H9 (cell line): ENCODE data around the gene USP37. TPM values are rescaled to one million over a fixed set of nuclear protein-coding genes. Genes with fewer than 3 reads are reported as not detected.

Source experiments
- DNase-seq: peaks from one replicate; pipeline ENCODE4 v3.0.0-alpha.2; 2017
- H2AFZ ChIP-seq: one replicate; pipeline ENCODE4 v1.6.1; 2013; ENCODE audit warnings: mild to moderate bottlenecking, low read length, control low read depth, moderate library complexity
- H2AK5ac ChIP-seq: 2 replicates; pipeline ENCODE4 v1.6.1; 2013; ENCODE audit warnings: low read length, control low read depth, mixed read lengths; ENCODE audit not compliant: insufficient read length
- H2BK120ac ChIP-seq: one replicate; pipeline ENCODE4 v1.6.1; 2013; ENCODE audit warnings: low read depth, mild to moderate bottlenecking, low read length, control low read depth, inconsistent platforms; ENCODE audit not compliant: poor library complexity, severe bottlenecking
- H2BK12ac ChIP-seq: 2 replicates; pipeline ENCODE4 v1.6.1; 2013; ENCODE audit warnings: low read length, control low read depth, mixed read lengths, low read depth; ENCODE audit not compliant: insufficient read length
- H2BK15ac ChIP-seq: 2 replicates; pipeline ENCODE4 v1.6.1; 2013; ENCODE audit warnings: low read depth, low read length, control low read depth
- H2BK20ac ChIP-seq: one replicate; pipeline ENCODE4 v1.6.1; 2013; ENCODE audit warnings: low read depth, mild to moderate bottlenecking, low read length, control low read depth, inconsistent platforms; ENCODE audit not compliant: poor library complexity, severe bottlenecking
- H2BK5ac ChIP-seq: 2 replicates; pipeline ENCODE4 v1.6.1; 2013; ENCODE audit warnings: low read length, control low read depth, mixed read lengths; ENCODE audit not compliant: insufficient read length
- H3K14ac ChIP-seq: 2 replicates; pipeline ENCODE4 v1.6.1; 2013; ENCODE audit warnings: low read length, control low read depth; ENCODE audit not compliant: insufficient read depth
- H3K18ac ChIP-seq: 2 replicates; pipeline ENCODE4 v1.6.1; 2013; ENCODE audit warnings: low read depth, mild to moderate bottlenecking, mixed read lengths, low read length, control low read depth; ENCODE audit not compliant: insufficient read length
- H3K23ac ChIP-seq: 2 replicates; pipeline ENCODE4 v1.6.1; 2013; ENCODE audit warnings: low read length, control low read depth, mixed read lengths, low read depth; ENCODE audit not compliant: insufficient read length
- H3K23me2 ChIP-seq: 2 replicates; pipeline ENCODE4 v1.6.1; 2013; ENCODE audit warnings: low read depth, mild to moderate bottlenecking, mixed read lengths, low read length, control low read depth; ENCODE audit not compliant: insufficient read length, poor library complexity, severe bottlenecking
- H3K27ac ChIP-seq: 2 replicates; pipeline ENCODE4 v1.5.1; 2013; ENCODE audit warnings: low read length, control low read depth, mixed read lengths, low read depth; ENCODE audit not compliant: insufficient read length
- H3K27me3 ChIP-seq: 2 replicates; pipeline ENCODE4 v1.6.1; 2013; ENCODE audit warnings: low read length, control low read depth, inconsistent platforms; ENCODE audit not compliant: insufficient read depth
- H3K4ac ChIP-seq: 2 replicates; pipeline ENCODE4 v1.6.1; 2013; ENCODE audit warnings: low read depth, mild to moderate bottlenecking, control low read depth, inconsistent platforms, low read length, moderate library complexity
- H3K4me1 ChIP-seq: 2 replicates; pipeline ENCODE4 v1.6.1; 2013; ENCODE audit warnings: low read length, control low read depth, inconsistent platforms; ENCODE audit not compliant: insufficient read depth
- H3K4me2 ChIP-seq: 2 replicates; pipeline ENCODE4 v1.6.1; 2013; ENCODE audit warnings: low read length, control low read depth, mixed read lengths; ENCODE audit not compliant: insufficient read length, insufficient read depth
- H3K56ac ChIP-seq: 2 replicates; pipeline ENCODE4 v1.6.1; 2013; ENCODE audit warnings: low read depth, mild to moderate bottlenecking, mixed read lengths, low read length, control low read depth; ENCODE audit not compliant: insufficient read length
- H3K79me1 ChIP-seq: 2 replicates; pipeline ENCODE4 v1.6.1; 2013; ENCODE audit warnings: low read depth, mild to moderate bottlenecking, moderate library complexity, low read length, control low read depth, inconsistent platforms; ENCODE audit not compliant: insufficient read depth, poor library complexity, severe bottlenecking
- H3K79me2 ChIP-seq: 2 replicates; pipeline ENCODE4 v1.6.1; 2013; ENCODE audit warnings: low read length, control low read depth, inconsistent platforms; ENCODE audit not compliant: insufficient read depth
- H3K9ac ChIP-seq: 2 replicates; pipeline ENCODE4 v1.6.1; 2013; ENCODE audit warnings: low read length, control low read depth, mixed read lengths; ENCODE audit not compliant: insufficient read length; ENCODE audit errors: extremely low read depth
- H3K9me3 ChIP-seq: one replicate; pipeline ENCODE4 v1.6.1; 2013; ENCODE audit warnings: low read depth, low read length, inconsistent platforms; ENCODE audit not compliant: control insufficient read depth
- H3T11ph ChIP-seq: one replicate; pipeline ENCODE4 v1.6.1; 2013; ENCODE audit warnings: mild to moderate bottlenecking, low read length, control low read depth, inconsistent platforms
- H4K20me1 ChIP-seq: one replicate; pipeline ENCODE4 v1.6.1; 2013; ENCODE audit not compliant: control insufficient read depth, insufficient read length, insufficient read depth
- H4K5ac ChIP-seq: 2 replicates; pipeline ENCODE4 v1.6.1; 2013; ENCODE audit warnings: low read depth, mild to moderate bottlenecking, mixed read lengths, low read length, control low read depth; ENCODE audit not compliant: insufficient read length
- H4K8ac ChIP-seq: replicated peaks from 2 replicates; pipeline ENCODE4 v1.6.1; 2013; ENCODE audit warnings: low read length, control low read depth, mixed read lengths, low read depth; ENCODE audit not compliant: insufficient read length
- H4K91ac ChIP-seq: 2 replicates; pipeline ENCODE4 v1.6.1; 2013; ENCODE audit warnings: low read depth, mild to moderate bottlenecking, moderate library complexity, mixed read lengths, low read length, control low read depth; ENCODE audit not compliant: insufficient read length
- H3K27ac Mint-ChIP-seq, 3 experiments: 2 replicates in 2 of 3; 3 replicates in 1 of 3; pipeline ENCODE4 v1.8.0; 2020 to 2021; ENCODE audit warnings: mixed read lengths in 3 of 3, mild to moderate bottlenecking in 1 of 3, moderate library complexity in 1 of 3
- H3K27me3 Mint-ChIP-seq: 2 replicates; pipeline ENCODE4 v1.8.0; 2021; ENCODE audit warnings: low read depth, mild to moderate bottlenecking, moderate library complexity, mixed read lengths
- H3K36me3 Mint-ChIP-seq, 3 experiments: 2 replicates in 2 of 3; 3 replicates in 1 of 3; pipeline ENCODE4 v1.8.0; 2020 to 2021; ENCODE audit warnings: low read depth in 3 of 3, mixed read lengths in 3 of 3; ENCODE audit not compliant: insufficient read depth in 1 of 3
- H3K4me1 Mint-ChIP-seq, 2 experiments: 2 replicates each; pipeline ENCODE4 v1.8.0; 2020; ENCODE audit warnings: mixed read lengths in 2 of 2
- H3K4me3 Mint-ChIP-seq, 2 experiments: 2 replicates in 1 of 2; 3 replicates in 1 of 2; pipeline ENCODE4 v1.8.0; 2020 to 2021; ENCODE audit warnings: mild to moderate bottlenecking in 2 of 2, mixed read lengths in 2 of 2, moderate library complexity in 1 of 2
- H3K9me3 Mint-ChIP-seq, 2 experiments: 2 replicates in 1 of 2; 3 replicates in 1 of 2; pipeline ENCODE4 v1.8.0; 2020; ENCODE audit warnings: mild to moderate bottlenecking in 2 of 2, mixed read lengths in 2 of 2, moderate library complexity in 1 of 2
- WGBS: extraction: QIAGEN DNeasy Blood & Tissue Kit; methylation state at CpG from one replicate; pipeline ENCODE4 v1.1.7; 2013; ENCODE audit warnings: missing lambda C conversion rate, low lambda C conversion rate, mixed read lengths; ENCODE audit not compliant: insufficient read length; ENCODE audit errors: extremely low coverage; 5-methylcytosine and 5-hydroxymethylcytosine counted together
- total RNA-seq: library from RNA; stranded (reverse); gene quantifications from 2 replicates; pipeline ENCODE4 v1.2.1, GENCODE V29; 2021
- TF ChIP-seq, protein P1 (sequence below): fragments of 200-600 bp; sonication (generic); conservative IDR thresholded peaks from 3 replicates; pipeline ENCODE4 v1.8.0; 2021; ENCODE audit warnings: antibody characterized with exemption, mild to moderate bottlenecking

Gene USP37
- total RNA-seq, 1 experiment from 2014 or later: 34.9 TPM

DNA sequence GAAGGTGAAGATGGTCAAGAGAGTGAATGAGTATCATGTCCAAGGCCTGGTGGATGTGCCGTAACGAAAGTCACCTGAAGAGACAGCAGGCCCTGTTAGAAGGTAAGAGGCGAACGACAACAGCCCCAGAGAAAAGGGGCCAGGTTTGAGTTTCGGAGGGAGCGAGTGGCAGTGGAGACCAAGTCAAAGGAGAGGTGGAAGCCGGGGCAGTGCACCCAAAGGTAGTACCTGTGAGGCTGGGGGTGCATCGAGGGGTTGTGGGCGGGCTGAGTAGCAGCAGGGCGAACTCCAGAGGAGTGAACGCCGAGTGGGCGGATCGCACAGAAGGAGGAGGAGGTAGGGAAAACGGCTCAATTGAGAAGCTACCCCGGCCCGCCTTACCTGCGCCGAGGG lies 358 bp downstream of the USP37 start:
- Histone ChIP-seq H3K9ac (peak overlapping the region; percentile 82), H3K23ac (no peak overlapping the region), H4K5ac (no peak overlapping the region), H3K79me2 (peaks cover 39% of the 10 kb centered on the region; the same call in 1 of the 2 replicates), H3K18ac (peak overlapping the region; percentile 61), H2BK20ac (no peak overlapping the region), H2BK5ac (no peak overlapping the region), H3K4me2 (peak overlapping the region; percentile 75), H4K8ac (no peak overlapping the region), H2BK15ac (no peak overlapping the region), H3K23me2 (peaks cover 11% of the 10 kb centered on the region), H3K27ac (no peak overlapping the region), H3K27me3 (no peaks in the 10 kb centered on the region), H3K56ac (no peak overlapping the region), H2AFZ (no peak overlapping the region), H3K4ac (no peak overlapping the region), H3K14ac (peak overlapping the region; percentile 77), H4K91ac (no peak overlapping the region), H2AK5ac (no peak overlapping the region), H3K9me3 (no peaks in the 10 kb centered on the region), H2BK12ac (no peak overlapping the region), H3K79me1 (peaks cover 4% of the 10 kb centered on the region), H2BK120ac (no peak overlapping the region), H3T11ph (no peak overlapping the region), H4K20me1 (no peaks in the 10 kb centered on the region), H3K4me1 (peaks cover 2% of the 10 kb centered on the region; the same call in 1 of the 2 replicates)
- WGBS: no CpG with 5 or more reads among the region's 19 CpGs
- H3K9me3 Mint-ChIP-seq: no peaks in the 10 kb centered on the region
- TF ChIP-seq, protein P1, sequence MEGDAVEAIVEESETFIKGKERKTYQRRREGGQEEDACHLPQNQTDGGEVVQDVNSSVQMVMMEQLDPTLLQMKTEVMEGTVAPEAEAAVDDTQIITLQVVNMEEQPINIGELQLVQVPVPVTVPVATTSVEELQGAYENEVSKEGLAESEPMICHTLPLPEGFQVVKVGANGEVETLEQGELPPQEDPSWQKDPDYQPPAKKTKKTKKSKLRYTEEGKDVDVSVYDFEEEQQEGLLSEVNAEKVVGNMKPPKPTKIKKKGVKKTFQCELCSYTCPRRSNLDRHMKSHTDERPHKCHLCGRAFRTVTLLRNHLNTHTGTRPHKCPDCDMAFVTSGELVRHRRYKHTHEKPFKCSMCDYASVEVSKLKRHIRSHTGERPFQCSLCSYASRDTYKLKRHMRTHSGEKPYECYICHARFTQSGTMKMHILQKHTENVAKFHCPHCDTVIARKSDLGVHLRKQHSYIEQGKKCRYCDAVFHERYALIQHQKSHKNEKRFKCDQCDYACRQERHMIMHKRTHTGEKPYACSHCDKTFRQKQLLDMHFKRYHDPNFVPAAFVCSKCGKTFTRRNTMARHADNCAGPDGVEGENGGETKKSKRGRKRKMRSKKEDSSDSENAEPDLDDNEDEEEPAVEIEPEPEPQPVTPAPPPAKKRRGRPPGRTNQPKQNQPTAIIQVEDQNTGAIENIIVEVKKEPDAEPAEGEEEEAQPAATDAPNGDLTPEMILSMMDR: no peak
- no peak for DNase-seq
- peak overlapping the region; percentile 96 to 98 (median 97) for H3K27ac Mint-ChIP-seq
- H3K36me3 Mint-ChIP-seq: peaks cover 12 to 41% (median 40%) of the 10 kb centered on the region in 3 experiments; a peak in 6 of 7 replicates
- peak overlapping the region; percentile 87 to 95 for H3K4me3 Mint-ChIP-seq
- H3K27me3 Mint-ChIP-seq: no peaks in the 10 kb centered on the region
- peaks cover 26 to 35% of the 10 kb centered on the region in 2 experiments for H3K4me1 Mint-ChIP-seq
